HEK293 (cell line): ENCODE results near the gene TRAPPC12.

Experiments
- ATF2 ChIP-seq: fragments of 450-650 bp; formaldehyde crosslinking; IDR thresholded peaks from 2 replicates; pipeline ENCODE4 v1.5.1; 2016; ENCODE audit warnings: missing biosample characterization, missing genetic modification characterization, low read depth
- CTCF ChIP-seq: fragments of 450-650 bp; formaldehyde crosslinking; IDR thresholded peaks from 2 replicates; pipeline ENCODE4 v1.5.1; 2016; ENCODE audit warnings: missing biosample characterization, missing genetic modification characterization
- TRIM28 ChIP-seq: IDR thresholded peaks from 2 replicates; pipeline ENCODE4 v1.6.1; 2011; ENCODE audit warnings: low read length, control low read depth, borderline replicate concordance
- TSHZ1 ChIP-seq: fragments of 450-650 bp; formaldehyde crosslinking; IDR thresholded peaks from 2 replicates; pipeline ENCODE4 v1.5.1; 2016; ENCODE audit warnings: missing biosample characterization, missing genetic modification characterization, borderline replicate concordance
- ZNF214 ChIP-seq: fragments of 450-650 bp; formaldehyde crosslinking; IDR thresholded peaks from 2 replicates; pipeline ENCODE4 v1.5.1; 2017; ENCODE audit warnings: missing biosample characterization, mild to moderate bottlenecking, missing genetic modification characterization, borderline replicate concordance
- ZNF23 ChIP-seq: fragments of 450-650 bp; formaldehyde crosslinking; IDR thresholded peaks from 2 replicates; pipeline ENCODE4 v1.5.1; 2016; ENCODE audit warnings: missing biosample characterization, missing genetic modification characterization, borderline replicate concordance
- ZNF335 ChIP-seq: fragments of 450-650 bp; formaldehyde crosslinking; conservative IDR thresholded peaks from 2 replicates; pipeline ENCODE4 v1.5.1; 2016; ENCODE audit warnings: missing biosample characterization, missing genetic modification characterization
- ZNF362 ChIP-seq: fragments of 450-650 bp; formaldehyde crosslinking; IDR thresholded peaks from 2 replicates; pipeline ENCODE4 v1.5.1; 2016; ENCODE audit warnings: missing biosample characterization, missing genetic modification characterization
- ZNF707 ChIP-seq: fragments of 450-650 bp; formaldehyde crosslinking; IDR thresholded peaks from 2 replicates; pipeline ENCODE4 v1.5.1; 2016; ENCODE audit warnings: missing biosample characterization, missing genetic modification characterization
- ZNF777 ChIP-seq: fragments of 450-650 bp; formaldehyde crosslinking; IDR thresholded peaks from 2 replicates; pipeline ENCODE4 v1.5.1; 2017; ENCODE audit warnings: missing biosample characterization, missing genetic modification characterization, borderline replicate concordance
- ZSCAN4 ChIP-seq: fragments of 450-650 bp; formaldehyde crosslinking; IDR thresholded peaks from 2 replicates; pipeline ENCODE4 v1.5.1; 2017; ENCODE audit warnings: missing biosample characterization, missing genetic modification characterization

- TF ChIP-seq ZNF707 (tag by site-specific recombination) (no peak), CTCF (no peak), ZNF335 (tag by site-specific recombination) (no peak), ZNF362 (tag by site-specific recombination) (no peak), TRIM28 (no peak), ZSCAN4 (no peak), ATF2 (tag by site-specific recombination) (no peak), ZNF23 (tag by site-specific recombination) (no peak), ZNF777 (tag by site-specific recombination) (no peak), TSHZ1 (no peak), ZNF214 (tag by site-specific recombination) (no peak)
Observed at GRCh38 chr2:3483986-3484960, 104.8 kb downstream of the TRAPPC12 start.
